Parathyroid adenoma (tissue), 2 donors: ENCODE data around the gene GOLPH3.

Experiments
- H2AFZ ChIP-seq: fragments of 300-600 bp; sonication (generic); one replicate; pipeline ENCODE4 v1.7.0; 2017; ENCODE audit warnings: antibody characterized with exemption, mild to moderate bottlenecking
- H3K27ac ChIP-seq: fragments of 300-600 bp; sonication (generic); one replicate; pipeline ENCODE4 v1.7.0; 2017
- H3K27me3 ChIP-seq: fragments of 300-600 bp; sonication (generic); one replicate; pipeline ENCODE4 v1.7.0; 2017; ENCODE audit warnings: low read length; ENCODE audit not compliant: control insufficient read depth, insufficient read depth
- H3K36me3 ChIP-seq: fragments of 300-600 bp; sonication (generic); one replicate; pipeline ENCODE4 v1.7.0; 2017; ENCODE audit warnings: low read length; ENCODE audit not compliant: control insufficient read depth, insufficient read depth
- H3K4me1 ChIP-seq: fragments of 300-600 bp; sonication (generic); one replicate; pipeline ENCODE4 v1.7.0; 2017; ENCODE audit warnings: control low read depth
- H3K4me2 ChIP-seq: fragments of 300-600 bp; sonication (generic); one replicate; pipeline ENCODE4 v1.7.0; 2017; ENCODE audit warnings: low read length
- H3K4me3 ChIP-seq: fragments of 300-600 bp; sonication (generic); one replicate; pipeline ENCODE4 v1.7.0; 2017; ENCODE audit warnings: low read depth, low read length
- H3K79me2 ChIP-seq: fragments of 300-600 bp; sonication (generic); one replicate; pipeline ENCODE4 v1.7.0; 2017; ENCODE audit warnings: control low read depth
- H3K9ac ChIP-seq: fragments of 300-600 bp; sonication (generic); one replicate; pipeline ENCODE4 v1.7.0; 2017; ENCODE audit warnings: mild to moderate bottlenecking
- H3K9me3 ChIP-seq: fragments of 300-600 bp; sonication (generic); one replicate; pipeline ENCODE4 v1.7.0; 2017; ENCODE audit warnings: low read length; ENCODE audit not compliant: control insufficient read depth
- CTCF ChIP-seq: fragments of 300-600 bp; sonication (generic); IDR thresholded peaks from one replicate; pipeline ENCODE4 v1.7.0; 2017; ENCODE audit warnings: antibody characterized with exemption, mild to moderate bottlenecking
- donor health status: primary hyperparathyroidism.

Gene GOLPH3

GRCh38 chr5:32132757-32133156, 41.4 kb downstream of the GOLPH3 start:
- H3K4me1 ChIP-seq = no peaks in the 10 kb centered on the region
- no peak overlapping the region for H3K4me3 ChIP-seq
- no peaks in the 10 kb centered on the region for H3K9me3 ChIP-seq
- H3K27me3 ChIP-seq = no peaks in the 10 kb centered on the region
- no peak overlapping the region for H2AFZ ChIP-seq
- TF ChIP-seq CTCF = no peak
- no peak overlapping the region for H3K9ac ChIP-seq
- H3K27ac ChIP-seq = no peak overlapping the region
- H3K79me2 ChIP-seq = peaks cover 14% of the 10 kb centered on the region
- H3K4me2 ChIP-seq = no peak overlapping the region
- H3K36me3 ChIP-seq = no peaks in the 10 kb centered on the region

- Histone ChIP-seq H3K9me3 (no peaks in the 10 kb centered on the region), H3K4me1 (no peaks in the 10 kb centered on the region), H2AFZ (no peak overlapping the region), H3K9ac (no peak overlapping the region), H3K4me2 (no peak overlapping the region), H3K79me2 (peaks cover 16% of the 10 kb centered on the region), H3K27ac (no peak overlapping the region), H3K27me3 (no peaks in the 10 kb centered on the region), H3K36me3 (no peaks in the 10 kb centered on the region), H3K4me3 (no peak overlapping the region)
- no peak for TF ChIP-seq CTCF
These were observed 42.5 kb downstream of the GOLPH3 start for GRCh38 chr5:32131604-32132003.

- no peak overlapping the region for H3K27ac ChIP-seq
- no peaks in the 10 kb centered on the region for H3K9me3 ChIP-seq
- H2AFZ ChIP-seq = no peak overlapping the region
- no peaks in the 10 kb centered on the region for H3K36me3 ChIP-seq
- no peak overlapping the region for H3K4me2 ChIP-seq
- no peaks in the 10 kb centered on the region for H3K27me3 ChIP-seq
- peaks cover 15% of the 10 kb centered on the region for H3K79me2 ChIP-seq
- TF ChIP-seq CTCF = no peak
- no peaks in the 10 kb centered on the region for H3K4me1 ChIP-seq
- H3K4me3 ChIP-seq = no peak overlapping the region
- H3K9ac ChIP-seq = no peak overlapping the region
These were observed 43.3 kb downstream of the GOLPH3 start for GRCh38 chr5:32130865-32131264.

- H2AFZ ChIP-seq = no peak overlapping the region
- no peak overlapping the region for H3K4me3 ChIP-seq
- H3K4me1 ChIP-seq = no peaks in the 10 kb centered on the region
- no peaks in the 10 kb centered on the region for H3K27me3 ChIP-seq
- H3K79me2 ChIP-seq = peaks cover 10% of the 10 kb centered on the region
- H3K4me2 ChIP-seq = no peak overlapping the region
- H3K9ac ChIP-seq = no peak overlapping the region
- no peak for TF ChIP-seq CTCF
- no peaks in the 10 kb centered on the region for H3K36me3 ChIP-seq
- H3K9me3 ChIP-seq = no peaks in the 10 kb centered on the region
- H3K27ac ChIP-seq = no peak overlapping the region
These were observed 45.0 kb downstream of the GOLPH3 start for GRCh38 chr5:32129074-32129598.

GRCh38 chr5:32127711-32128110, 46.4 kb downstream of the GOLPH3 start:
- no peaks in the 10 kb centered on the region for H3K36me3 ChIP-seq
- no peak overlapping the region for H3K27ac ChIP-seq
- H3K27me3 ChIP-seq = no peaks in the 10 kb centered on the region
- H3K4me3 ChIP-seq = no peak overlapping the region
- H2AFZ ChIP-seq = no peak overlapping the region
- no peak for TF ChIP-seq CTCF
- H3K4me2 ChIP-seq = no peak overlapping the region
- no peak overlapping the region for H3K9ac ChIP-seq
- no peaks in the 10 kb centered on the region for H3K9me3 ChIP-seq
- no peaks in the 10 kb centered on the region for H3K4me1 ChIP-seq
- peaks cover 10% of the 10 kb centered on the region for H3K79me2 ChIP-seq
